Endothelial cell (in vitro differentiated cells): ENCODE measurements around the gene MGST3. TPM values are rescaled to one million over a fixed set of nuclear protein-coding genes. Genes with fewer than 3 reads are reported as not detected.

Experiments used
- DNase-seq: peaks from one replicate; pipeline ENCODE4 v3.0.0; 2021; ENCODE audit warnings: low spot score
- H3K27ac Mint-ChIP-seq: one replicate; pipeline ENCODE4 v1.8.0; 2021; ENCODE audit warnings: mixed read lengths, inconsistent platforms; ENCODE audit not compliant: unreplicated experiment
- H3K27me3 Mint-ChIP-seq: one replicate; pipeline ENCODE4 v1.8.0; 2021; ENCODE audit warnings: mild to moderate bottlenecking, moderate library complexity, mixed read lengths, inconsistent platforms; ENCODE audit not compliant: unreplicated experiment
- H3K36me3 Mint-ChIP-seq: one replicate; pipeline ENCODE4 v1.8.0; 2021; ENCODE audit warnings: mild to moderate bottlenecking, low read depth, mixed read lengths, inconsistent platforms; ENCODE audit not compliant: unreplicated experiment
- H3K4me1 Mint-ChIP-seq: one replicate; pipeline ENCODE4 v1.8.0; 2021; ENCODE audit warnings: mild to moderate bottlenecking, mixed read lengths, inconsistent platforms; ENCODE audit not compliant: unreplicated experiment
- H3K4me3 Mint-ChIP-seq: one replicate; pipeline ENCODE4 v1.8.0; 2021; ENCODE audit warnings: mild to moderate bottlenecking, mixed read lengths, inconsistent platforms; ENCODE audit not compliant: unreplicated experiment
- H3K9me3 Mint-ChIP-seq: one replicate; pipeline ENCODE4 v1.8.0; 2021; ENCODE audit warnings: mixed read lengths, inconsistent platforms; ENCODE audit not compliant: unreplicated experiment
- total RNA-seq: library from RNA; stranded (reverse); fragmentation: NEBNext Ultra II Directional; extraction: Animal tissue kit (Norgen Biotek cat#: 25700); gene quantifications from one replicate; pipeline ENCODE4 v1.2.1, GENCODE V29; 2021; ENCODE audit not compliant: unreplicated experiment
- TF ChIP-seq, protein P1 (sequence below): fragments of 200-600 bp; sonication (generic); IDR thresholded peaks from one replicate; pipeline ENCODE4 v1.5.0; 2021; ENCODE audit warnings: antibody characterized with exemption; ENCODE audit not compliant: unreplicated experiment

The MGST3 gene
- total RNA-seq, 1 donor from 2014 or later = 156 TPM

GRCh38 chr1:165639821-165640623 lies 9.0 kb downstream of the MGST3 start:
- DNase-seq = no peak
- Mint-ChIP-seq H3K27me3 (no peaks in the 10 kb centered on the region), H3K36me3 (no peaks in the 10 kb centered on the region), H3K4me3 (no peak overlapping the region), H3K4me1 (peaks cover 8% of the 10 kb centered on the region), H3K27ac (no peak overlapping the region), H3K9me3 (no peaks in the 10 kb centered on the region)
- TF ChIP-seq, protein P1, sequence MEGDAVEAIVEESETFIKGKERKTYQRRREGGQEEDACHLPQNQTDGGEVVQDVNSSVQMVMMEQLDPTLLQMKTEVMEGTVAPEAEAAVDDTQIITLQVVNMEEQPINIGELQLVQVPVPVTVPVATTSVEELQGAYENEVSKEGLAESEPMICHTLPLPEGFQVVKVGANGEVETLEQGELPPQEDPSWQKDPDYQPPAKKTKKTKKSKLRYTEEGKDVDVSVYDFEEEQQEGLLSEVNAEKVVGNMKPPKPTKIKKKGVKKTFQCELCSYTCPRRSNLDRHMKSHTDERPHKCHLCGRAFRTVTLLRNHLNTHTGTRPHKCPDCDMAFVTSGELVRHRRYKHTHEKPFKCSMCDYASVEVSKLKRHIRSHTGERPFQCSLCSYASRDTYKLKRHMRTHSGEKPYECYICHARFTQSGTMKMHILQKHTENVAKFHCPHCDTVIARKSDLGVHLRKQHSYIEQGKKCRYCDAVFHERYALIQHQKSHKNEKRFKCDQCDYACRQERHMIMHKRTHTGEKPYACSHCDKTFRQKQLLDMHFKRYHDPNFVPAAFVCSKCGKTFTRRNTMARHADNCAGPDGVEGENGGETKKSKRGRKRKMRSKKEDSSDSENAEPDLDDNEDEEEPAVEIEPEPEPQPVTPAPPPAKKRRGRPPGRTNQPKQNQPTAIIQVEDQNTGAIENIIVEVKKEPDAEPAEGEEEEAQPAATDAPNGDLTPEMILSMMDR = no peak

GRCh38 chr1:165641231-165641987 lies 10.4 kb downstream of the MGST3 start:
- TF ChIP-seq, protein P1 = no peak
- Mint-ChIP-seq H3K27ac (no peak overlapping the region), H3K9me3 (no peaks in the 10 kb centered on the region), H3K4me3 (no peak overlapping the region), H3K27me3 (no peaks in the 10 kb centered on the region), H3K4me1 (peaks cover 5% of the 10 kb centered on the region), H3K36me3 (no peaks in the 10 kb centered on the region)
- no peak for DNase-seq

GRCh38 chr1:165644064-165644735 lies 13.2 kb downstream of the MGST3 start:
- H3K4me1 Mint-ChIP-seq = no peaks in the 10 kb centered on the region
- H3K36me3 Mint-ChIP-seq = no peaks in the 10 kb centered on the region
- no peak overlapping the region for H3K4me3 Mint-ChIP-seq
- DNase-seq = no peak
- no peaks in the 10 kb centered on the region for H3K9me3 Mint-ChIP-seq
- H3K27ac Mint-ChIP-seq = no peak overlapping the region
- H3K27me3 Mint-ChIP-seq = no peaks in the 10 kb centered on the region
- TF ChIP-seq, protein P1 = no peak

GRCh38 chr1:165645654-165646366 lies 14.8 kb downstream of the MGST3 start:
- Mint-ChIP-seq H3K9me3 (no peaks in the 10 kb centered on the region), H3K27ac (no peak overlapping the region), H3K4me1 (peaks cover 9% of the 10 kb centered on the region), H3K4me3 (no peak overlapping the region), H3K27me3 (no peaks in the 10 kb centered on the region), H3K36me3 (no peaks in the 10 kb centered on the region)
- DNase-seq = no peak
- TF ChIP-seq, protein P1 = no peak
